Trophoblast cell (in vitro differentiated cells and primary cell): ENCODE data around the gene ATP13A5.

Experiments
- DNase-seq, 2 donors: peaks; one replicate each; pipeline ENCODE4 v3.0.0-alpha.2; 2016
- H2AFZ ChIP-seq: 2 replicates; pipeline ENCODE4 v1.6.1; 2013; ENCODE audit warnings: low read length, moderate library complexity, mild to moderate bottlenecking; ENCODE audit not compliant: insufficient read depth, poor library complexity
- H2AK5ac ChIP-seq: 2 replicates; pipeline ENCODE4 v1.6.1; 2013; ENCODE audit warnings: mild to moderate bottlenecking, low read length
- H2BK120ac ChIP-seq: 2 replicates; pipeline ENCODE4 v1.6.1; 2013; ENCODE audit warnings: low read length, mild to moderate bottlenecking, moderate library complexity; ENCODE audit not compliant: insufficient read depth, poor library complexity
- H2BK12ac ChIP-seq: 2 replicates; pipeline ENCODE4 v1.6.1; 2013; ENCODE audit warnings: mild to moderate bottlenecking, low read length, moderate library complexity
- H2BK5ac ChIP-seq: 2 replicates; pipeline ENCODE4 v1.6.1; 2013; ENCODE audit warnings: low read length, low read depth, moderate library complexity, mild to moderate bottlenecking; ENCODE audit not compliant: poor library complexity
- H3K14ac ChIP-seq: 2 replicates; pipeline ENCODE4 v1.6.1; 2013; ENCODE audit warnings: mild to moderate bottlenecking, low read length
- H3K18ac ChIP-seq: 2 replicates; pipeline ENCODE4 v1.6.1; 2013; ENCODE audit warnings: mild to moderate bottlenecking, low read length
- H3K23ac ChIP-seq: 2 replicates; pipeline ENCODE4 v1.6.1; 2013; ENCODE audit warnings: low read length
- H3K27ac ChIP-seq: 2 replicates; pipeline ENCODE4 v1.5.1; 2013; ENCODE audit warnings: low read depth, mild to moderate bottlenecking, inconsistent platforms, low read length, moderate library complexity
- H3K27me3 ChIP-seq: 2 replicates; pipeline ENCODE4 v1.6.1; 2013; ENCODE audit warnings: inconsistent platforms, mild to moderate bottlenecking, low read length, moderate library complexity; ENCODE audit not compliant: insufficient read depth
- H3K36me3 ChIP-seq, 2 experiments: 1 replicate in 1 of 2; 2 replicates in 1 of 2; pipeline ENCODE4 v1.6.1; 2013; ENCODE audit warnings: low read length in 2 of 2, mild to moderate bottlenecking in 2 of 2, moderate library complexity in 1 of 2; ENCODE audit not compliant: insufficient read depth in 2 of 2, control insufficient read depth in 1 of 2
- H3K4ac ChIP-seq: 2 replicates; pipeline ENCODE4 v1.6.1; 2013; ENCODE audit warnings: low read depth, mild to moderate bottlenecking, low read length, moderate library complexity
- H3K4me1 ChIP-seq, 2 experiments: 1 replicate in 1 of 2; 2 replicates in 1 of 2; pipeline ENCODE4 v1.6.1; 2013; ENCODE audit warnings: low read length in 2 of 2, mild to moderate bottlenecking in 2 of 2, moderate library complexity in 1 of 2; ENCODE audit not compliant: insufficient read depth in 2 of 2, control insufficient read depth in 1 of 2
- H3K4me2 ChIP-seq: 2 replicates; pipeline ENCODE4 v1.6.1; 2013; ENCODE audit warnings: inconsistent platforms, mild to moderate bottlenecking, low read length, moderate library complexity
- H3K4me3 ChIP-seq: 2 replicates; pipeline ENCODE4 v1.5.1; 2013; ENCODE audit warnings: mild to moderate bottlenecking, low read depth, low read length, inconsistent platforms
- H3K79me1 ChIP-seq: one replicate; pipeline ENCODE4 v1.6.1; 2013; ENCODE audit warnings: low read length
- H3K79me2 ChIP-seq: 2 replicates; pipeline ENCODE4 v1.6.1; 2013; ENCODE audit warnings: low read length, mild to moderate bottlenecking; ENCODE audit not compliant: control insufficient read depth, insufficient read depth, poor library complexity
- H3K9ac ChIP-seq: 2 replicates; pipeline ENCODE4 v1.6.1; 2013; ENCODE audit warnings: mild to moderate bottlenecking, low read length
- H3K9me3 ChIP-seq: 2 replicates; pipeline ENCODE4 v1.6.1; 2013; ENCODE audit warnings: low read depth, mild to moderate bottlenecking, control low read depth, inconsistent platforms, low read length; ENCODE audit not compliant: insufficient read depth
- H4K12ac ChIP-seq: 2 replicates; pipeline ENCODE4 v1.6.1; 2013; ENCODE audit warnings: low read depth, mild to moderate bottlenecking, low read length, moderate library complexity
- H4K8ac ChIP-seq: 2 replicates; pipeline ENCODE4 v1.6.1; 2013; ENCODE audit warnings: low read depth, mild to moderate bottlenecking, low read length, moderate library complexity
- H4K91ac ChIP-seq: one replicate; pipeline ENCODE4 v1.6.1; 2013; ENCODE audit warnings: low read depth, mild to moderate bottlenecking, low read length, moderate library complexity
- WGBS: extraction: QIAGEN DNeasy Blood & Tissue Kit; methylation state at CpG from one replicate; pipeline ENCODE4 v1.1.7; 2013; ENCODE audit warnings: missing lambda C conversion rate; ENCODE audit not compliant: insufficient read length, insufficient coverage; ENCODE audit errors: extremely low coverage; 5-methylcytosine and 5-hydroxymethylcytosine counted together

Gene ATP13A5

DNA sequence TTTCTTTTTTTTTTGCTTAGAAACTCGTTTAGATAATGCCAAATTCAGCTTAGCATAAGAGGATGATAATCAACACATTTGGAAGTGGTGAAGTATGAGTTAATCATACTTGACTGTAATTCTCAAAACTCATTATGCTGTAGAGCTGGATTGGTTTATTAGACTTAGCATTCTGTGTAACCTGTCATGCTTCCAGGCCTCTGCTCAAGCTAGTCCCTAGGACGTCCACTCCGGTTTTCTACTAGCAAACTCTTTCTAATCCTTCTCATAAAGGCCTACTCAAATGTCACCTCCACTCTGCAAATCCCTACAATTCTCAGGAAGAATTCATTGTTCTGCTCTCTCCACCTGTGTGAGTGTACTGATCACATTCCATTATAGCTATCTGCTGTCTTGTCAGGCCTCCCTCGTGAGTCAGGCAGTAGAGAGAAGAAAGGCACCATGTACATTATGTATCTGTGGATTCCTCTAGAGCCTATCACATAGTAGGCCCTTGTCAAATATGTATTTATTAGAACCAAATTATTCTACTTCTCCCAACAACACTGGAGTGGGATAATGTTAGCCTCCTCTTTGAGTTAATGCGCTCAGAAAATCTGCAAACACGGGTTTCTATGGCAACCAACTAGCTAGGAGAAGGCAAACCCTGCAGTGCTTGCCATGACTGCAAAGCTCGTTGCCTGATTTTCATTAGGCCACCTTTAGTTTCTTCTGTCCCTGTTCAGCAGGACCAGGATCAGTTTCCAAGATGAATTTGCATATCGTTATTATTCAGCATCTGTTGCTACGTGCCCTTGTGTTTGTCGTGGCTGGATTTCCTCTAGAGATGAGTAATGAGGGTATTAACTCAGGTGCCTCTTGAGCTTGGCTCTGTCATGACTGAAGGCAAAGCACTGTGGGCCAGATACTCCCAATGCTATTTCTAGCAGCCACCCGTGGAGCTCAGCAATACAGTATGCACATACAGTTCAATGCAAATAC is 30.7 kb downstream of the ATP13A5 start:
- H2AK5ac ChIP-seq = no peak overlapping the region
- H3K27me3 ChIP-seq = no peaks in the 10 kb centered on the region
- no peak overlapping the region for H3K27ac ChIP-seq
- no peak overlapping the region for H3K4me3 ChIP-seq
- no peak overlapping the region for H3K18ac ChIP-seq
- H4K8ac ChIP-seq = no peak overlapping the region
- no peaks in the 10 kb centered on the region for H3K9me3 ChIP-seq
- H3K36me3 ChIP-seq = no peaks in the 10 kb centered on the region
- H2AFZ ChIP-seq = no peak overlapping the region
- no peak overlapping the region for H3K14ac ChIP-seq
- no peaks in the 10 kb centered on the region for H3K79me2 ChIP-seq
- H3K23ac ChIP-seq = no peak overlapping the region
- no peak overlapping the region for H2BK120ac ChIP-seq
- no peak overlapping the region for H3K9ac ChIP-seq
- H2BK5ac ChIP-seq = no peak overlapping the region
- H2BK12ac ChIP-seq = no peak overlapping the region
- H3K4ac ChIP-seq = no peak overlapping the region
- H4K91ac ChIP-seq = no peak overlapping the region
- H3K4me1 ChIP-seq = no peaks in the 10 kb centered on the region
- no peaks in the 10 kb centered on the region for H3K79me1 ChIP-seq
- H4K12ac ChIP-seq = no peak overlapping the region
- DNase-seq = peak in 1 of 2 donors; percentile 5
- WGBS = no CpG with 5 or more reads among the region's 11 CpGs
- no peak overlapping the region for H3K4me2 ChIP-seq

DNA sequence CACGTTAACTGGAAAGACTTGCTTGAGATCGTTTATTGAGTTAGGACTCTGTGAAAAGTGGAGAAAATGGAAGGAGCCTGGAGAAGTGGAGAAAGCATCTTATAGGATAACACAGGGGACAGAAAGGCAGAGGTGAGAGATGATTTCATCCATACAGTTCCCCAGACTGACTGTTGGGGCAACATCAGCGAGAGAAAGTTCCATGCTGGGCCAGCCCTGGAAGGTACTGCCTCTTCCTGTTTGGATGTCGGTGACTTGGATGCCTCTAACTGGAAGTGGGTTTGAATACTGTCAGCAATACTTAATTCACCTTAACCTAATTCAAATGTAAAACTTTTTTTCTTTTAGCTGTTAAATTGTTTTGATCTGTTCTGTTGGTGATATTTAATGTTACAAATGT is 32.3 kb downstream of the ATP13A5 start:
- no peak overlapping the region for H4K8ac ChIP-seq
- no peaks in the 10 kb centered on the region for H3K4me1 ChIP-seq
- no CpG with 5 or more reads among the region's 4 CpGs for WGBS
- no peak overlapping the region for H3K9ac ChIP-seq
- no peak overlapping the region for H3K18ac ChIP-seq
- H4K12ac ChIP-seq = no peak overlapping the region
- H3K27ac ChIP-seq = no peak overlapping the region
- no peak overlapping the region for H3K4ac ChIP-seq
- no peaks in the 10 kb centered on the region for H3K9me3 ChIP-seq
- no peaks in the 10 kb centered on the region for H3K79me1 ChIP-seq
- no peak overlapping the region for H3K14ac ChIP-seq
- no peak overlapping the region for H2AFZ ChIP-seq
- no peaks in the 10 kb centered on the region for H3K79me2 ChIP-seq
- no peak overlapping the region for H4K91ac ChIP-seq
- H2AK5ac ChIP-seq = no peak overlapping the region
- no peak overlapping the region for H2BK12ac ChIP-seq
- H3K4me3 ChIP-seq = no peak overlapping the region
- no peaks in the 10 kb centered on the region for H3K27me3 ChIP-seq
- H3K4me2 ChIP-seq = no peak overlapping the region
- no peak overlapping the region for H2BK5ac ChIP-seq
- no peak overlapping the region for H3K23ac ChIP-seq
- DNase-seq = no peak
- no peak overlapping the region for H2BK120ac ChIP-seq
- H3K36me3 ChIP-seq = no peaks in the 10 kb centered on the region

- no peak overlapping the region for H3K4me2 ChIP-seq
- H3K23ac ChIP-seq = no peak overlapping the region
- no peaks in the 10 kb centered on the region for H3K36me3 ChIP-seq
- H2BK12ac ChIP-seq = no peak overlapping the region
- no peak overlapping the region for H2BK120ac ChIP-seq
- H3K27ac ChIP-seq = no peak overlapping the region
- no peak overlapping the region for H2AFZ ChIP-seq
- H3K9ac ChIP-seq = no peak overlapping the region
- no peaks in the 10 kb centered on the region for H3K9me3 ChIP-seq
- H3K79me2 ChIP-seq = no peaks in the 10 kb centered on the region
- no peak overlapping the region for H3K4me3 ChIP-seq
- WGBS = no CpG with 5 or more reads among the region's 3 CpGs
- H2AK5ac ChIP-seq = no peak overlapping the region
- H3K4ac ChIP-seq = no peak overlapping the region
- H2BK5ac ChIP-seq = no peak overlapping the region
- H3K79me1 ChIP-seq = no peaks in the 10 kb centered on the region
- no peaks in the 10 kb centered on the region for H3K27me3 ChIP-seq
- no peaks in the 10 kb centered on the region for H3K4me1 ChIP-seq
- H3K18ac ChIP-seq = no peak overlapping the region
- H4K91ac ChIP-seq = no peak overlapping the region
- DNase-seq = no peak
- H4K12ac ChIP-seq = no peak overlapping the region
- no peak overlapping the region for H4K8ac ChIP-seq
- no peak overlapping the region for H3K14ac ChIP-seq
Measured at GRCh38 chr3:193345431-193345830, 33.1 kb downstream of the ATP13A5 start.

- no peak overlapping the region for H2BK5ac ChIP-seq
- no peak overlapping the region for H3K4ac ChIP-seq
- H2AFZ ChIP-seq = no peak overlapping the region
- no peaks in the 10 kb centered on the region for H3K36me3 ChIP-seq
- DNase-seq = no peak
- no peaks in the 10 kb centered on the region for H3K9me3 ChIP-seq
- WGBS = no CpG with 5 or more reads among the region's 3 CpGs
- no peak overlapping the region for H4K91ac ChIP-seq
- H3K18ac ChIP-seq = no peak overlapping the region
- no peak overlapping the region for H2BK12ac ChIP-seq
- no peaks in the 10 kb centered on the region for H3K27me3 ChIP-seq
- H3K79me1 ChIP-seq = no peaks in the 10 kb centered on the region
- no peak overlapping the region for H3K4me3 ChIP-seq
- no peak overlapping the region for H2AK5ac ChIP-seq
- no peak overlapping the region for H2BK120ac ChIP-seq
- H3K4me2 ChIP-seq = no peak overlapping the region
- no peak overlapping the region for H3K27ac ChIP-seq
- H4K8ac ChIP-seq = no peak overlapping the region
- no peak overlapping the region for H3K14ac ChIP-seq
- H3K9ac ChIP-seq = no peak overlapping the region
- no peaks in the 10 kb centered on the region for H3K79me2 ChIP-seq
- no peak overlapping the region for H3K23ac ChIP-seq
- no peaks in the 10 kb centered on the region for H3K4me1 ChIP-seq
- H4K12ac ChIP-seq = no peak overlapping the region
Measured at GRCh38 chr3:193344486-193344885, 34.1 kb downstream of the ATP13A5 start.
